Right cardiac atrium (tissue), 5 donors: Measurements from ENCODE around the gene TIPARP. TPM values are rescaled to one million over a fixed set of nuclear protein-coding genes. Genes with fewer than 3 reads are reported as not detected.
A peak's percentile ranks its signal among the peaks of the same experiment; 100 is the strongest.

Experiments used
- ATAC-seq, 2 donors: fragments of 200-7000 bp; cut with Tn5 transposase; one replicate each; pipeline versions ENCODE4 v1.8.0 to v1.9.1; 2020; ENCODE audit warnings: moderate library complexity in 2 of 2, mild to moderate bottlenecking in 1 of 2
- DNase-seq, 3 donors: peaks; one replicate each; pipeline ENCODE4 v3.0.0-alpha.2; 2020
- H3K27ac ChIP-seq: one replicate; pipeline ENCODE4 v1.5.1; 2013; ENCODE audit warnings: mild to moderate bottlenecking, low read length, control low read depth, moderate library complexity
- H3K27me3 ChIP-seq: one replicate; pipeline ENCODE4 v1.6.1; 2013; ENCODE audit not compliant: control insufficient read depth, insufficient read depth
- H3K4me1 ChIP-seq: one replicate; pipeline ENCODE4 v1.6.1; 2013; ENCODE audit warnings: low read length; ENCODE audit not compliant: control insufficient read depth, insufficient read depth
- H3K4me3 ChIP-seq: one replicate; pipeline ENCODE4 v1.5.1; 2013; ENCODE audit warnings: low read length, control low read depth
- H3K9me3 ChIP-seq: one replicate; pipeline ENCODE4 v1.6.1; 2013; ENCODE audit warnings: low read length; ENCODE audit not compliant: control insufficient read depth
- WGBS: extraction: QIAGEN DNeasy Blood & Tissue Kit; methylation state at CpG from one replicate; pipeline ENCODE4 v1.1.7; 2013; 5-methylcytosine and 5-hydroxymethylcytosine counted together
- intact Hi-C, 4 donors: fragments of 100-400 bp; cut with DNase I; formaldehyde crosslinking; loops; one replicate each; pipeline versions ENCODE4 v1.11.0 to v1.14.0; 2022 to 2023
- polyA plus RNA-seq: library from polyadenylated mRNA; stranded (reverse); fragments of 200-250 nt; gene quantifications from one replicate; pipeline ENCODE4 v1.2.3, GENCODE V29; 2013
- total RNA-seq, 4 donors: library from RNA; stranded (reverse); fragmentation: NEBNext Ultra II Directional; extraction: Animal tissue kit (Norgen Biotek cat#: 25700); gene quantifications; one replicate each; pipeline ENCODE4 v1.2.1, GENCODE V29; 2021
- donor health status: healthy with polysubstance abuse.
- donor health status: DM: no; HTN: yes; CAD: no.
- donor health status: DM: no; HTN: no; CAD: no.
- donor health status: DM: no; HTN: yes; CAD: no; lungs with severe emphysema.
- donor health status: DM: yes; HTN: yes; CAD: no.

Gene TIPARP
- total and polyA plus RNA-seq, 5 donors = 24.3 to 51.3 (median 40.7) TPM

DNA sequence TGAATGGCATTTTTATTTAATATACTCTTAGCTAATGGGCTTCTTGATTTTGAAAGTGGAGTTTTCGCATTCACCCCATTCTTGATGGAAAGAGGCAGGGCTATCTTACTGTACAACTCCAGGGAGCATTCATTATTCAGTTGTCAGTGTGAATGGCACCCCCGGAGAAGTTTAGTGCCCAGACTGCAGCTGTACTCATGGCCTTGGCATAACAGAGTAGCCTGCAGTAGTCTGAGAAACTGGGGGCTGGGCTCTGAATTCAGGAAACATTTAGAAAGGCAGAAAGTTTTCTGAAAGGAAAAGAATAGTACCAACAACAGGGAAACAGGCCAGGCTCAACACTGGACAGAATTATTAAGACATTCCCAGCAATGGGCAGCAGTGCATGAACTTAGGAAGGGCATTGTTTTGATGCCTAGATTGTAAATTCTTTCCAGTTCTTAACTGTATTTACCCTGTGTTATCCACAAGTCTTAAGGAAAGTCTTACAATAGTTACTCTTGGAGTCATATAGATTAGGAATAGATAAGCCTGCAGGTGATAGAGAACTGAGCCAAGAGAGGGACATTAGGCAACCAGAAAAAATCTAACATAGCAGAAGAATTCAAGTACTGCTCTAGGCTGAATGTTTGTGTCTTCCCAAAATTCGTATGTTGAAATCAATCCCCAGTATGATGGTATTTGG is 44.4 kb downstream of the TIPARP start:
- intact Hi-C loops = no loop called here
- H3K9me3 ChIP-seq = no peaks in the 10 kb centered on the region
- ATAC-seq = no peak
- no peak for DNase-seq
- H3K27ac ChIP-seq = no peak overlapping the region
- no peaks in the 10 kb centered on the region for H3K4me1 ChIP-seq
- no peaks in the 10 kb centered on the region for H3K27me3 ChIP-seq
- 72% methylated on average over 3 of the region's 3 CpGs for WGBS
- H3K4me3 ChIP-seq = no peak overlapping the region

DNA sequence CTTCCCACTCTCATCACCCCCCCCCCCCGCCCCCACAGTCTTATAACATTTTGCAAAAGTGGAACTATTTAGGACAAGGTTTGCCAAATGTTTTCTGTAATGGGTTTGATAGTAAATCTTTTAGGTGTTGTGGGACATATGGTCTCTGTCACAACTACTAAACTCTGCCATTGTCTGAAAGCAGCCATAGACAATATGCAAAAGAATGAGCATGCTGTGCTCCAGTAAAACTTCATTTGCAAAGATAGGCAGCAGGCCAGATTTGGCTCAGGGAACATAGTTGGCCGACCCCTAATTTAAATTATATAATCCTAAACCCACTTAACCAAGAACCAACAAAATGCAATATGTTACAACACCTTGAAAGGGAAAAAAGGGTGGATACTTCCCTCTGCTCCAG is 46.4 kb downstream of the TIPARP start:
- Histone ChIP-seq H3K27me3 (no peaks in the 10 kb centered on the region), H3K27ac (no peak overlapping the region), H3K4me1 (no peaks in the 10 kb centered on the region), H3K4me3 (no peak overlapping the region), H3K9me3 (no peaks in the 10 kb centered on the region)
- 62% methylated on average over 2 of the region's 2 CpGs for WGBS
- intact Hi-C loops = no loop called here
- DNase-seq (no peak), ATAC-seq (no peak)

DNA sequence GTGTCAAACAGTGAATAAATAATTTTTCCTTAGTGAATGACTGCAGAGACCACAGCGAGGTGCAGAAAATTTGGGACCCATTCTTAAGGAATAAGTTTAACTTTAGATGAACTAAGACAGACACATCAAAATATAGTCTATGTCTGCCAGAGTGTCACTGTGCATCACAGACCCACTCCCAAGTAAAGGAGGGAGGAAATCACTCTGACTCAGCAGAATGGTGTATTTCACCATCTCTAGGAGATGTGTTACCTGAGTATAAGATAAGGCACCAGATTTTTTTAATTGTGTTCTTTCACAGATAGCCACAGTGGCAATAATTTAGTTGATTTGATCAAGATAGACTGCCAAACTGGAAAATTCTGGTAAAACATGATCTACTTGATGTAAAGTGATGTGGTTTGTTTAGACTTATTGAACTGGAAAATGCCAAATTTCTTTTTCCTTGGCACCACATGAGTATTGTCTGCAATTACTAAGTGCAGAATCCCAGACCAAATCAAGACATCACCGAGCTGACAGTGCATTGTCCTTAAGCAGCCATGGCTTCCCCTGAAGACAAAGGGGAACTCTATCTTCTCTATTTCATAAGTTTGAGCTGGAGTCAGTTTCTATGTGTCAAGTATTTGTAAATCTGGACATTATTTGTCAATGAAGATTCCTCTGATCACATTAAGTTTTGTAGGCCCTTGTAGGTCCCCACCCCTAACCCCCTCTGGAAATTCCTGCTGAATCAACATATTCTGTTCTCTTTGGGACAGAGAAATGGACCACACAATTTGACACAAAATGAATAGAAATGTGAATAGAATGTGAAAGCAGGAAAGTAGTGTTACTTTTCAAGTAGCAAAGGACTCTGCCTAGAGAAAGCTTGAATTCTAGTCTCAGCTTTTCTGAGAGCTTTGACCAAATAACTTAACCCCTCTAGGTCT is 47.6 kb downstream of the TIPARP start:
- no peaks in the 10 kb centered on the region for H3K9me3 ChIP-seq
- H3K4me1 ChIP-seq = no peaks in the 10 kb centered on the region
- no peak overlapping the region for H3K27ac ChIP-seq
- WGBS = 93% methylated on average over 2 of the region's 2 CpGs
- ATAC-seq = no peak
- H3K4me3 ChIP-seq = no peak overlapping the region
- no peak for DNase-seq
- H3K27me3 ChIP-seq = no peaks in the 10 kb centered on the region
- intact Hi-C loops = no loop called here

DNA sequence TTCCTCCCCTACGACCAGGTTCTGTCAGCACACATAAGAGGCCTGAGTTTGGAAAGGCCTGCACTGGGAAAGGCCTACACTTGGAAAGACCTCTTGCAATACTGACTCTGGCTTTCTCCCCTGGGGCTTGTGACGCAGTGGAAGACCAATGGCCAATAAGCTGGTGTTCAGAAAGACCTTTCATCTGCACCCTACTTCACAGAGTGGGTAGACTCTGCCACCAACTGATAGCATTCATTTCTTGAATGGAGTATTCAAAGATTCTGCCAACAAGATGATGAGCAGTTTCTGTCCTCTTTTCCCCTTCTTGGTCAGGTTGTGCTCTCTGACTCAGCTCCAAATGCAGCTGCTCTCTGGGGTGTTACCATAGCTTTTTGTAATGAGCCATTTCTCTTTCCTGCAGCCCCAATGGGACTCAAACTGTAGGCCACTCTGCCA is 48.8 kb downstream of the TIPARP start:
- Histone ChIP-seq H3K4me3 (no peak overlapping the region), H3K9me3 (no peaks in the 10 kb centered on the region), H3K27ac (peak overlapping the region; percentile 15), H3K27me3 (no peaks in the 10 kb centered on the region), H3K4me1 (no peaks in the 10 kb centered on the region)
- DNase-seq (peak; percentile 31 to 61 (median 61)), ATAC-seq (peak; percentile 51 to 71)
- intact Hi-C loops = no loop called here
- WGBS = 45% methylated on average over 2 of the region's 2 CpGs

DNA sequence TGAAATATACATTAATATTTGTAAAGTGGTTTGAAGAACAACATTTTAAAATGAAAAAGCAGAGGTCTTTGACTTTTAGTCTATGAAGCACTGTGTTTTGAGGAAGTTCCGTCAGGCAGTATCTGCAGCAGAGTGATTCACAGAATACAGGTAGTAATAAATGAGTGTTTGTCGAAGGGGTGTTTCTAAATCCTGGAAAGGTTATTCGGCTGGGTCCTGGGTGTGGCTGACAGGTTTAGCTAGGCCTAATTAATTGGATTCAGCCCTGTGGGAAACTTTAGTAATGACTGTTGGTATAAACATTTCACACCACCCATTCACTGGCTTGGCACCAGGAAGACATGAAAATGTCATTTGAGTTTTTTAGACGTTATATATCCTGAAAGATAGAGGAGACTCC is 51.3 kb downstream of the TIPARP start:
- H3K27me3 ChIP-seq = no peaks in the 10 kb centered on the region
- DNase-seq (no peak), ATAC-seq (no peak)
- peaks cover 5% of the 10 kb centered on the region for H3K4me1 ChIP-seq
- H3K9me3 ChIP-seq = no peaks in the 10 kb centered on the region
- WGBS = 64% methylated on average over 4 of the region's 4 CpGs
- H3K27ac ChIP-seq = no peak overlapping the region
- intact Hi-C loops = no loop called here
- no peak overlapping the region for H3K4me3 ChIP-seq

DNA sequence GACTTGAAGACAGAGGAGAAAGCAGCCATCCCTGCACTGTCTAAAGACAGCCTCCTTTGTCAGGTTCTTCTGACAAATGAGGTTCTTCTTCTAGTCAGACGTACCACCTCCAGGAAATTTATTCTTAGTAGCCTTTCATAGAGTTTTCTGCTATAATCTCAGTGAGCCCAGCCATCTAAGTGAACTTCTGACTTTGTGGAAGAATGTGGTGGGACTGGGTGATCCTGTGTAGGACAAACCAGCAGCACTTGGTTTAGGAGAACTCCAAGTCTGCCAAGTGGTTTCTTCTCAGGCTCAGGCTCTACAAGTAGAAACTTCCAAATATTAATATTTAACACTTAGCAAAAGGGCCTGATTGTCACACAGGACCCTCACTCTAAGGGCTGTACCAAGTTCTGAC is 52.1 kb downstream of the TIPARP start:
- H3K4me1 ChIP-seq = peaks cover 5% of the 10 kb centered on the region
- H3K27ac ChIP-seq = no peak overlapping the region
- no peak overlapping the region for H3K4me3 ChIP-seq
- no peak for DNase-seq
- no peaks in the 10 kb centered on the region for H3K9me3 ChIP-seq
- ATAC-seq = no peak
- WGBS = 88% methylated on average over 1 of the region's 1 CpG
- H3K27me3 ChIP-seq = no peaks in the 10 kb centered on the region
- intact Hi-C loops = no loop called here

DNA sequence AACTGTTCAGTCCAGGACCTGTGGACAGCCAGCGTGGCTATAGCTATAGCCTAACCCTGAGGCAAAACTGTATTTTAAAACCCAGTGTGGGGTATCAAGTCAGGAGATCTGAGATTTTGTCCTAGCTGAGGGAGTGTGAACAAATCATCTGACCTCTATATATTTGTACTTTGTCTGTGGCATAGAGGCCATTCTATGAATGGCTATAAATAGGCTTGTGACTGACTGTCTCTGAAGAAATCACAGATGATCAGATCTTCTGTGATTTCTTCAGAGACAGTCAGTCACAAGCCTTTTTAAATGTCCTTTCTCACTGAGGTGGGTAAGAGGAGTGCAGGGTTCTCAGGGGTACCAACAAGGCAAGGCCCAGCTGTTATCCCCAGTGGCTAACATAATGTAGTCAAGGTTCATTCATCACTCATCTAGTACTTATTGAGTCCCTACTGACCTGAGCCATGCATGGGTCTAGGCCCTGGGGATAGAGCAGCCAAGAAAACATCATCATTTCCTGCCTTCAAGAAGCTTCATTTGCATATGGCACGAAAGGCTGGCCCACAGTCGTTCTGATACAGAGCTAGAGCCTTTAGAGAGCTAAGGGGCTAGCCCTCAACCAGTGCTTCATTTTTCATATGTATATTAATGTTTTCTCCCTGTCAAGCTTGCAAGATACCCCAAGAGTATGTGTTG is 53.3 kb downstream of the TIPARP start:
- H3K9me3 ChIP-seq = no peaks in the 10 kb centered on the region
- H3K4me1 ChIP-seq = peaks cover 5% of the 10 kb centered on the region
- no peaks in the 10 kb centered on the region for H3K27me3 ChIP-seq
- 73% methylated on average over 3 of the region's 3 CpGs for WGBS
- intact Hi-C loops = no loop called here
- H3K4me3 ChIP-seq = no peak overlapping the region
- ATAC-seq (peak in 1 of 2 donors; percentile 25), DNase-seq (no peak)
- no peak overlapping the region for H3K27ac ChIP-seq

DNA sequence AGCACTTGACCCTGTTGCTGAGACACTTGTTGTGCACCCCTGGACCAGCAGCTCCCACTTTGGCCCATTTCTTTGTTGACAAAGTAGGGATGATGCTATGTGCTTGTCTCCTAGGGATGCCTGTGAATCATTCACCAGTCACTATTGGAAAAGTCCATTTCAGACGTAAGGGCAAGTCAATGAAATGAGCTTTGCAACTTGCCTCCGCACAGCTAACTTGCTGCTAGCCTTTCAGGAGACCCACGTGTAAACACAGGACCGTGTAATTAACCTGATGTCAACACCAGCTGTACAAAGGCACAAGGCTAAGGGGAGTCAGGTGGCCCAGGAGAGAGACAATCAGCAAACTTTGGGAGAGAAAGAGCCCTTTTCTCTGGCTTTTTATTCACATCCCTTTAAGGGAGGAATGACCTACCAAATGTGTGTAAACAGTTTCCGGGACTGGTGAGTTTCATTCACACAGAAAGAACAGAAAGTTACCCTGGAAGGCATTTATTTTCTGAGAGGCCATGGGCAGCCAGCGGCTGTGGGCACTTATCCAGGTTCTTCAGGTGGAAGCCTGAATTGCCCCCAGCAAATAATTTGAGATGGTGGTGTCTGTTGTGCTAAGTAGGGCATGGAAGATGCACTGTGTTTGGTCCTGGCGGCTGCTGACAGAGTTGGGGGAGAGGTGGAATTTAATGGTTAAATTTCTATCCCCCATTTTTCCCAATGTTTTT is 54.0 kb downstream of the TIPARP start:
- H3K27ac ChIP-seq = no peak overlapping the region
- H3K4me1 ChIP-seq = peaks cover 5% of the 10 kb centered on the region
- ATAC-seq = no peak
- intact Hi-C loops = no loop called here
- DNase-seq = no peak
- no peaks in the 10 kb centered on the region for H3K27me3 ChIP-seq
- no peak overlapping the region for H3K4me3 ChIP-seq
- H3K9me3 ChIP-seq = no peaks in the 10 kb centered on the region
- WGBS = 75% methylated on average over 7 of the region's 7 CpGs

DNA sequence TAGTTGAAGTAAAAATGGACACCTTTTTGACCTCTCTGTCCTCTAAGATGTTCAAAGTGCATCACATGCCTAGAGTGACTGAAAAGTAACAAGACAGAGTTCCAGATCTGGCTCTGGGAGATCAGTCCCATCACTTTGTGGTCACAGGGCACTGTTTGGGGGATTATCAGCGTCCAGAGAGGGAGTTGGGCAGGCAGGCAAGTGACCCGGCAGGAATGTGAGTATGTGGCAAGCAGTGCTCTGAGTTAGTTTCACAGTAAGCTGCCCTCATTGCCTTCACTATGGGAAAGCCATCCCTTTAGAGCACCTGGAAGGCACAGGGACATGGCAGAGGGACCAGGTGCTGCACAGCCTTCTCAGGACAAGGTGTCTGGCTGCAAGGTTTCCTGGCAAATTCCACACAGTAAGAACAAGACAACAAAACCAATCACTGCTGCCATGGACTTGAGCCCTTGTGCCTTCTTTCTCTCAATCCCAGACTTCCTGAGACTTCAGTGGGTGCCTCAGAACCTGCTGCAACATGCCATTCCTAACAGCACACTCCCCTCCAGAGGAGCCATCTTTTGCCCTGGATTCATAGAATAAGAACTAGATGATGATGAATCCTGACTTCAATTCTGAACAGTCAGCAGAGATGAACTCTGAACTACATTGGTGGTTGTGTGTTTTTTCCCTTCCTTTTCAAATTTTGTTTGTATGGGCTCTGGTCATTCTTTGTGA is 55.2 kb downstream of the TIPARP start:
- H3K27ac ChIP-seq = no peak overlapping the region
- no peaks in the 10 kb centered on the region for H3K9me3 ChIP-seq
- WGBS = 44% methylated on average over 2 of the region's 2 CpGs
- ATAC-seq (peak in 1 of 2 donors; percentile 31), DNase-seq (no peak)
- H3K27me3 ChIP-seq = no peaks in the 10 kb centered on the region
- no peak overlapping the region for H3K4me3 ChIP-seq
- H3K4me1 ChIP-seq = peaks cover 5% of the 10 kb centered on the region
- intact Hi-C loops = no loop called here

DNA sequence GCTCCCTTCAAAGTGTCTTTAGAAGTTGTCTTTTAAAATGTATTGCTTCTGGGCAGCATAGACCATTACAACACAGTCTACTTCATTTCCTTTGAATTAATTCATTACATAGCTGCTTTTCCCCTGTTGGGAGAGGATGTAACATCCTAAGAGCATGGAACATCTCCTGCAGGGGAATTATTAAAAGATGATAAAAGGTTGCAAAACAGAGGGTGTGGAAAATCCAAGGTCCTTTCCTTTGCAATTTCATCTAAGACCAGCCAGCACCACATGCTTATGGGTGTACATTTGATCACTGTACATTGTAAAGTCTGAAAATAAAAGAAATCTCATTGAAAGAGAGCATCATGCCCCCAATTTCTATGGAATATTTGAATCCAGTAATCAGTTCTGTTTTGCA is 57.4 kb downstream of the TIPARP start:
- ATAC-seq (no peak), DNase-seq (no peak)
- H3K27me3 ChIP-seq = no peaks in the 10 kb centered on the region
- H3K9me3 ChIP-seq = no peaks in the 10 kb centered on the region
- no peak overlapping the region for H3K4me3 ChIP-seq
- H3K4me1 ChIP-seq = peaks cover 5% of the 10 kb centered on the region
- H3K27ac ChIP-seq = no peak overlapping the region
- intact Hi-C loops = no loop called here
